K562 (cell line): ENCODE measurements around the gene SLC12A6. TPM values are rescaled to one million over a fixed set of nuclear protein-coding genes. Genes with fewer than 3 reads are reported as not detected.

Experiments
- ATAC-seq: fragments of 200-7000 bp; cut with Tn5 transposase; 3 replicates; pipeline ENCODE4 v1.9.1; 2020; ENCODE audit warnings: moderate library complexity
- BruUV-seq: library from RNA; stranded (reverse); fragments of 400-500 nt; replicated peaks from 2 replicates; lab custom pipeline; 2021; lab: Mats Ljungman, UMichigan
- CTCF ChIA-PET: fragments of 300-600 bp; formaldehyde crosslinking; extraction: SDS; loops from one replicate; lab custom pipeline; 2021; ENCODE audit warnings: low intra/inter-chr PET ratio; lab: Yijun Ruan, JAX
- POLR2A ChIA-PET: fragments of 300-600, 350-650 bp; sonication (Branson Sonifier 250); formaldehyde crosslinking; extraction: SDS; loops from one replicate; lab custom pipeline; 2021; ENCODE audit warnings: antibody characterized with exemption, inconsistent platforms; lab: Yijun Ruan, JAX
- DNase-seq, 4 experiments: peaks; one replicate each; pipeline versions ENCODE4 v3.0.0 to v3.0.0-alpha.2; 2011 to 2018; ENCODE audit warnings: low spot score in 3 of 4, mixed read lengths in 3 of 4; ENCODE audit errors: extremely low read depth in 1 of 4
- FAIRE-seq: peaks from 2 replicates; lab custom pipeline; 2011; peaks lifted over from hg19 to GRCh38; lab: Jason Lieb, UNC
- H2AFZ ChIP-seq: 2 replicates; pipeline ENCODE4 v1.6.0; 2011; ENCODE audit warnings: low read depth, low read length, control low read depth, inconsistent platforms
- H3K27ac ChIP-seq: fragments of 200-600 bp; 3 replicates; pipeline ENCODE4 v1.8.0; 2011; ENCODE audit warnings: low read depth, mild to moderate bottlenecking, control low read depth, inconsistent platforms, low read length, moderate library complexity, mixed read lengths; ENCODE audit errors: extremely low read depth
- H3K27me3 ChIP-seq, 2 experiments: fragments of 300-600 bp in 1 of 2; 2 replicates in 1 of 2; 3 replicates in 1 of 2; pipeline versions ENCODE4 v1.6.0 to v1.8.0; 2011; ENCODE audit warnings: inconsistent platforms in 2 of 2, low read length in 2 of 2, mild to moderate bottlenecking in 1 of 2, mixed read lengths in 1 of 2, moderate library complexity in 1 of 2; ENCODE audit not compliant: control insufficient read depth in 2 of 2, insufficient read depth in 2 of 2
- H3K36me3 ChIP-seq: fragments of 300-600 bp; 3 replicates; pipeline ENCODE4 v1.8.0; 2011; ENCODE audit warnings: mild to moderate bottlenecking, low read length, inconsistent platforms; ENCODE audit not compliant: control insufficient read depth, insufficient read depth
- H3K4me1 ChIP-seq, 2 experiments: fragments of 200-600 bp in 1 of 2; replicated peaks in 1 of 2; 2 replicates in 1 of 2; 3 replicates in 1 of 2; pipeline versions ENCODE4 v1.5.1 to v1.8.0; 2011; ENCODE audit warnings: inconsistent platforms in 2 of 2, low read length in 2 of 2, mild to moderate bottlenecking in 1 of 2, mixed read lengths in 1 of 2, moderate library complexity in 1 of 2; ENCODE audit not compliant: control insufficient read depth in 2 of 2, insufficient read depth in 2 of 2
- H3K4me2 ChIP-seq: 2 replicates; pipeline ENCODE4 v1.6.1; 2011; ENCODE audit warnings: low read length, control low read depth, inconsistent platforms, mixed read lengths; ENCODE audit not compliant: insufficient read depth
- H3K4me3 ChIP-seq: fragments of 200-600 bp; sonication (generic), shearing (Covaris generic); 2 replicates; pipeline ENCODE4 v1.5.1; 2016; ENCODE audit warnings: control low read depth, inconsistent platforms
- H3K79me2 ChIP-seq: fragments of 200-600 bp; 3 replicates; pipeline ENCODE4 v1.8.0; 2011; ENCODE audit warnings: low read length, inconsistent platforms; ENCODE audit not compliant: control insufficient read depth, insufficient read depth
- H3K9ac ChIP-seq, 2 experiments: 2 replicates each; pipeline versions ENCODE4 v1.6.0 to v1.6.1; 2011; ENCODE audit warnings: low read depth in 2 of 2, low read length in 2 of 2, control low read depth in 1 of 2, inconsistent platforms in 1 of 2, mild to moderate bottlenecking in 1 of 2, mixed read lengths in 1 of 2; ENCODE audit not compliant: insufficient read depth in 1 of 2
- H3K9me1 ChIP-seq: one replicate; pipeline ENCODE4 v1.6.0; 2011; ENCODE audit warnings: inconsistent platforms, mild to moderate bottlenecking, low read length, moderate library complexity; ENCODE audit not compliant: control insufficient read depth, insufficient read depth
- H3K9me3 ChIP-seq: replicated peaks from 2 replicates; pipeline ENCODE4 v1.5.1; 2011; ENCODE audit warnings: low read depth, low read length, inconsistent platforms; ENCODE audit not compliant: control insufficient read depth, insufficient read depth
- H4K20me1 ChIP-seq: replicated peaks from 2 replicates; pipeline ENCODE4 v1.6.1; 2011; ENCODE audit warnings: low read length, inconsistent platforms, mixed read lengths; ENCODE audit not compliant: control insufficient read depth, insufficient read depth
- ARID2 ChIP-seq: fragments of 450-650 bp; IDR thresholded peaks from 2 replicates; pipeline ENCODE4 v1.6.1; 2017; ENCODE audit warnings: antibody characterized with exemption, mild to moderate bottlenecking
- MEF2A ChIP-seq: IDR thresholded peaks from 2 replicates; pipeline ENCODE4 v1.6.1; 2011; ENCODE audit warnings: low read depth, mild to moderate bottlenecking, low read length, moderate library complexity; ENCODE audit not compliant: control insufficient read depth
- MTA2 ChIP-seq: fragments of 450-650 bp; IDR thresholded peaks from 2 replicates; pipeline ENCODE4 v1.6.1; 2016; ENCODE audit warnings: low read depth
- SMAD3 ChIP-seq: fragments of 450-650 bp; formaldehyde crosslinking; conservative IDR thresholded peaks from 2 replicates; pipeline ENCODE4 v1.4.0; 2020; ENCODE audit warnings: mild to moderate bottlenecking
- ZNF707 ChIP-seq: fragments of 250-450 bp; sonication (Bioruptor Pico); conservative IDR thresholded peaks from 2 replicates; pipeline ENCODE4 v1.8.0; 2022; ENCODE audit warnings: inconsistent platforms, mild to moderate bottlenecking, moderate library complexity
- WGBS: fragments of 100-300 bp; shearing (Covaris generic); methylation state at CpG from one replicate; pipeline ENCODE4 v1.1.6; 2016; ENCODE audit warnings: low coverage, mixed read lengths; ENCODE audit not compliant: insufficient coverage; ENCODE audit errors: missing lambda C conversion rate; 5-methylcytosine and 5-hydroxymethylcytosine counted together
- in situ Hi-C: fragments of 300-500 bp; cut with MboI; formaldehyde crosslinking; loops from 4 replicates; pipeline ENCODE4 v1.15.0; 2018; ENCODE audit warnings: inconsistent platforms, mixed read lengths
- intact Hi-C: fragments of 100-400 bp; cut with micrococcal nuclease; formaldehyde crosslinking; loops from 2 replicates; pipeline ENCODE4 v1.14.2; 2022
- polyA plus RNA-seq, 8 experiments: library from polyadenylated mRNA; depleted of rRNA in 4 of 8; stranded (reverse) in 5 of 8; unstranded in 3 of 8; fragments of >200 nt; fragmentation: Nextera tagmentation in 2 of 8; fragmentation: Illumina TruSeq in 1 of 8; extraction: Ambion mirVana in 2 of 8; extraction: Trizol in 1 of 8; gene quantifications; 2 replicates each; pipeline versions ENCODE4 v1.2.1 to v1.2.3, GENCODE V29; 2011 to 2014; ENCODE audit warnings: inconsistent platforms in 1 of 8, missing spikeins in 1 of 8
- total RNA-seq, 7 experiments: library from RNA; depleted of rRNA in 6 of 7; stranded (reverse); fragments of >200 nt in 6 of 7; fragmentation: Illumina TruSeq in 2 of 7; extraction: Trizol in 2 of 7; gene quantifications; 2 replicates each; pipeline versions ENCODE4 v1.2.1 to v1.2.3, GENCODE V29; 2011 to 2021; ENCODE audit warnings: low replicate concordance in 1 of 7
- TF ChIP-seq, protein P1 (sequence below): fragments of 250-450 bp; sonication (Bioruptor Pico); IDR thresholded peaks from 2 replicates; pipeline ENCODE4 v1.5.0; 2021; ENCODE audit warnings: mild to moderate bottlenecking, borderline replicate concordance

The SLC12A6 gene
- total and polyA plus RNA-seq, 9 of the 15 experiments (the other 6 are each of a cell fraction or from before 2014, with no cell fraction given), result 1.4 to 16.4 (median 6.7) TPM

DNA sequence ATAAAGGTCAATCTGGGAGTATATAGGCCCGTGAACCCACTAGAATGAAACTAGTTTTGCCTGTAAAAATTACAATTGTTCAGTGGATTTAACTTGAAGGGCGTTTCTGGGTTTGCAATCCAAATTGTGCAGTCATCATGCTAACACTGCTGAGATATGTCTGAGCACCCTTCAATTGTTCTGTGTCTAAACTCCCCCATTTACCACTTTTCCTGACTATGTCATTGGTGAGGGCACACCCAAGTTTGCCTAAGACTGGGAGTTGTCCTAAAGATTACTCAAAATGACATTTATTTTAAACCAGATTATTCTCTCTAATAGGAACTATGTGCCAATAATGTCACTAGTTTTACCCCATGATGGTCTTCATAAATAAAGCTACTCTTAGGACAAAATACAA, 58.2 kb downstream of the SLC12A6 start (continued):
- TF ChIP-seq, protein P1, sequence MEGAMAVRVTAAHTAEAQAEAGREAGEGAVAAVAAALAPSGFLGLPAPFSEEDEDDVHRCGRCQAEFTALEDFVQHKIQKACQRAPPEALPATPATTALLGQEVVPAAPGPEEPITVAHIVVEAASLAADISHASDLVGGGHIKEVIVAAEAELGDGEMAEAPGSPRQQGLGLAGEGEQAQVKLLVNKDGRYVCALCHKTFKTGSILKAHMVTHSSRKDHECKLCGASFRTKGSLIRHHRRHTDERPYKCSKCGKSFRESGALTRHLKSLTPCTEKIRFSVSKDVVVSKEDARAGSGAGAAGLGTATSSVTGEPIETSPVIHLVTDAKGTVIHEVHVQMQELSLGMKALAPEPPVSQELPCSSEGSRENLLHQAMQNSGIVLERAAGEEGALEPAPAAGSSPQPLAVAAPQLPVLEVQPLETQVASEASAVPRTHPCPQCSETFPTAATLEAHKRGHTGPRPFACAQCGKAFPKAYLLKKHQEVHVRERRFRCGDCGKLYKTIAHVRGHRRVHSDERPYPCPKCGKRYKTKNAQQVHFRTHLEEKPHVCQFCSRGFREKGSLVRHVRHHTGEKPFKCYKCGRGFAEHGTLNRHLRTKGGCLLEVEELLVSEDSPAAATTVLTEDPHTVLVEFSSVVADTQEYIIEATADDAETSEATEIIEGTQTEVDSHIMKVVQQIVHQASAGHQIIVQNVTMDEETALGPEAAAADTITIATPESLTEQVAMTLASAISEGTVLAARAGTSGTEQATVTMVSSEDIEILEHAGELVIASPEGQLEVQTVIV, result no peak
- no peak for TF ChIP-seq ARID2
- no peak for TF ChIP-seq SMAD3 (CRISPR knock-in tag)

DNA sequence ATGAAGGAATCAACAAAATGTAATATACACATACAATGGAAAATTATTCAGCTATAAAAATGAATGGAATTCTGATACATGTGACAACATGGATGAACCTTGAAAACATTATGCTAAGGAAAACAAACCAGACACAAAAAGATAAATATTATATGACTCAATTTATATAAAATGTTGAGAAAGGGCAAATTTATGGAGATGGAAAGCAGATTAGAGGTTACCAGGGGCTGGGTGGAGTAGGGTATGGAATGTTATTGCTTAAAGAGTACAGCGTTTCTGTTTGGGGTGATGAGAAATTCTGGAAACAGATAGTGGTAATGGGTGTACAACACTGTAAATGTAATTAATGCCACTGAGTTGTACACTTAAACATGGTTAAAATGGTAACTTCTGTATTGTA, 61.9 kb downstream of the SLC12A6 start:
- in situ Hi-C loops (no loop called here), intact Hi-C loops (no loop called here)
- FAIRE-seq, result no peak
- no peak for DNase-seq
- Histone ChIP-seq H3K4me1 (no peaks in the 10 kb centered on the region), H3K9me3 (no peaks in the 10 kb centered on the region), H3K4me2 (no peak overlapping the region), H3K36me3 (no peaks in the 10 kb centered on the region), H3K79me2 (no peaks in the 10 kb centered on the region), H3K9me1 (no peaks in the 10 kb centered on the region), H4K20me1 (no peaks in the 10 kb centered on the region), H3K27me3 (no peaks in the 10 kb centered on the region), H3K27ac (no peak overlapping the region), H3K9ac (no peak overlapping the region), H2AFZ (no peak overlapping the region), H3K4me3 (no peak overlapping the region)
- TF ChIP-seq MTA2 (no peak), ZNF707 (no peak), MEF2A (no peak)
- no TSS peak for BruUV-seq
- CTCF ChIA-PET, result no interaction called here
- 22% methylated on average over 1 of the region's 1 CpG for whole genome bisulfite sequencing
- POLR2A ChIA-PET, result interaction anchor here (1.1 to 1.2 kb wide), 2 partner anchors 8 to 9 kb away, joined by 3 read pairs; no protein-coding TSS in a partner anchor
- no peak for ATAC-seq
